Peyer's patch (tissue), 4 donors: ENCODE results near the gene BRIP1. TPM values are rescaled to one million over a fixed set of nuclear protein-coding genes. Genes with fewer than 3 reads are reported as not detected.

Source experiments
- DNase-seq, 3 donors: peaks; one replicate each; pipeline ENCODE4 v3.0.0-alpha.2; 2017 to 2019
- H3K27ac ChIP-seq, 4 donors: fragments of 200-600 bp; sonication (generic); one replicate each; pipeline ENCODE4 v1.5.1; 2016 to 2019
- H3K27me3 ChIP-seq, 2 donors: fragments of 200-600 bp; sonication (generic); one replicate each; pipeline ENCODE4 v1.5.1; 2019
- H3K36me3 ChIP-seq, 3 donors: fragments of 200-600 bp; sonication (generic); one replicate each; pipeline ENCODE4 v1.5.1; 2016 to 2019
- H3K4me1 ChIP-seq, 4 donors: fragments of 200-600 bp; sonication (generic); one replicate each; pipeline ENCODE4 v1.5.1; 2016 to 2019
- H3K4me3 ChIP-seq, 4 donors: fragments of 200-600 bp; sonication (generic); 1 replicate in 3 of 4; 2 replicates in 1 of 4; pipeline ENCODE4 v1.5.1; 2016 to 2019; ENCODE audit warnings: mild to moderate bottlenecking in 1 of 4
- H3K9me3 ChIP-seq, 4 donors: fragments of 200-600 bp; sonication (generic); one replicate each; pipeline ENCODE4 v1.5.1; 2016 to 2019; ENCODE audit warnings: mild to moderate bottlenecking in 1 of 4
- CTCF ChIP-seq, 6 experiments: fragments of 450-650 bp in 4 of 6; fragments of 200-600 bp in 2 of 6; sonication (generic) in 1 of 6; IDR thresholded peaks; one replicate each; pipeline ENCODE4 v1.5.1; 2017 to 2019; ENCODE audit warnings: antibody characterized with exemption in 6 of 6, mild to moderate bottlenecking in 3 of 6, moderate library complexity in 1 of 6
- POLR2A ChIP-seq, 2 donors: fragments of 450-650 bp; IDR thresholded peaks; one replicate each; pipeline ENCODE4 v1.5.1; 2017; ENCODE audit warnings: antibody characterized with exemption in 2 of 2, mild to moderate bottlenecking in 2 of 2, moderate library complexity in 2 of 2
- total RNA-seq, 4 donors: library from RNA; depleted of rRNA; stranded (reverse); fragments of >200 nt; gene quantifications; one replicate each; pipeline ENCODE4 v1.1.0, GENCODE V29; 2016

The BRIP1 gene
- total RNA-seq, 4 donors from 2014 or later: 4.3 to 13.2 (median 4.5) TPM

- Histone ChIP-seq H3K27me3 (no peaks in the 10 kb centered on the region), H3K36me3 (no peaks in the 10 kb centered on the region), H3K4me3 (no peak overlapping the region), H3K4me1 (no peaks in the 10 kb centered on the region), H3K9me3 (peaks cover 0 to 3% (median 0%) of the 10 kb centered on the region in 4 donors), H3K27ac (no peak overlapping the region)
- DNase-seq: no peak
- no peak for TF ChIP-seq CTCF (IDR thresholded peaks at IDR 0.05)
- TF ChIP-seq POLR2A (IDR thresholded peaks at IDR 0.05): no peak
Observed at GRCh38 chr17:61848247-61848646, 15.1 kb downstream of the BRIP1 start.

- no peak for DNase-seq
- no peak overlapping the region for H3K4me3 ChIP-seq
- no peaks in the 10 kb centered on the region for H3K27me3 ChIP-seq
- H3K9me3 ChIP-seq: peaks cover 0 to 3% (median 0%) of the 10 kb centered on the region in 4 donors
- no peak for TF ChIP-seq POLR2A (IDR thresholded peaks at IDR 0.05)
- H3K4me1 ChIP-seq: no peaks in the 10 kb centered on the region
- H3K27ac ChIP-seq: no peak overlapping the region
- no peaks in the 10 kb centered on the region for H3K36me3 ChIP-seq
Observed at GRCh38 chr17:61847659-61848058, 15.7 kb downstream of the BRIP1 start.

- Histone ChIP-seq H3K9me3 (peaks cover 0 to 3% (median 0%) of the 10 kb centered on the region in 4 donors), H3K4me1 (no peaks in the 10 kb centered on the region), H3K27me3 (no peaks in the 10 kb centered on the region), H3K4me3 (no peak overlapping the region), H3K27ac (no peak overlapping the region), H3K36me3 (no peaks in the 10 kb centered on the region)
- no peak for DNase-seq
- no peak for TF ChIP-seq CTCF (IDR thresholded peaks at IDR 0.05)
- no peak for TF ChIP-seq POLR2A (IDR thresholded peaks at IDR 0.05)
Observed at GRCh38 chr17:61846761-61847375, 16.5 kb downstream of the BRIP1 start.

GRCh38 chr17:61846088-61846487 lies 17.2 kb downstream of the BRIP1 start:
- peaks cover 0 to 3% (median 0%) of the 10 kb centered on the region in 4 donors for H3K9me3 ChIP-seq
- H3K4me3 ChIP-seq: no peak overlapping the region
- H3K27ac ChIP-seq: no peak overlapping the region
- no peak for TF ChIP-seq POLR2A (IDR thresholded peaks at IDR 0.05)
- TF ChIP-seq CTCF (IDR thresholded peaks at IDR 0.05): no peak
- no peak for DNase-seq
- no peaks in the 10 kb centered on the region for H3K27me3 ChIP-seq
- H3K36me3 ChIP-seq: no peaks in the 10 kb centered on the region
- H3K4me1 ChIP-seq: no peaks in the 10 kb centered on the region

GRCh38 chr17:61843435-61843834 lies 19.9 kb downstream of the BRIP1 start:
- DNase-seq: no peak
- H3K4me1 ChIP-seq: no peaks in the 10 kb centered on the region
- H3K36me3 ChIP-seq: no peaks in the 10 kb centered on the region
- no peak overlapping the region for H3K4me3 ChIP-seq
- H3K27me3 ChIP-seq: no peaks in the 10 kb centered on the region
- TF ChIP-seq POLR2A (IDR thresholded peaks at IDR 0.05) (no peak), CTCF (IDR thresholded peaks at IDR 0.05) (no peak)
- no peak overlapping the region for H3K27ac ChIP-seq
- H3K9me3 ChIP-seq: peaks cover 0 to 3% (median 0%) of the 10 kb centered on the region in 4 donors

- TF ChIP-seq POLR2A (IDR thresholded peaks at IDR 0.05): no peak
- TF ChIP-seq CTCF (IDR thresholded peaks at IDR 0.05): no peak
- Histone ChIP-seq H3K4me1 (no peaks in the 10 kb centered on the region), H3K9me3 (peaks cover 0 to 3% (median 0%) of the 10 kb centered on the region in 4 donors), H3K36me3 (no peaks in the 10 kb centered on the region), H3K27me3 (no peaks in the 10 kb centered on the region), H3K4me3 (no peak overlapping the region), H3K27ac (no peak overlapping the region)
- no peak for DNase-seq
Observed at GRCh38 chr17:61842899-61843298, 20.4 kb downstream of the BRIP1 start.
